Left lung (tissue), 10 donors: ENCODE results near the gene DNAJC21. TPM values are rescaled to one million over a fixed set of nuclear protein-coding genes. Genes with fewer than 3 reads are reported as not detected.
A peak's percentile ranks its signal among the peaks of the same experiment; 100 is the strongest.
"Not testable (repeated sequence)": the region's sequence is repeated elsewhere in the genome, so short reads cannot be mapped to it uniquely, and the experiment has no call there.

ENCODE experiments used
- ATAC-seq: fragments of 200-7000 bp; cut with Tn5 transposase; one replicate; pipeline ENCODE4 v1.9.1; 2020; ENCODE audit warnings: moderate library complexity
- DNase-seq, 4 donors: peaks; one replicate each; pipeline ENCODE4 v3.0.0-alpha.2; 2013 to 2020
- H3K27ac ChIP-seq, 2 donors: fragments of 200-600 bp; sonication (generic) in 1 of 2; one replicate each; pipeline versions ENCODE4 v1.5.0 to v1.8.0; 2020 to 2021
- H3K27me3 ChIP-seq, 2 donors: fragments of 200-600 bp; sonication (generic) in 1 of 2; one replicate each; pipeline versions ENCODE4 v1.5.0 to v1.8.0; 2020 to 2021
- H3K36me3 ChIP-seq, 2 donors: fragments of 200-600 bp; sonication (generic) in 1 of 2; one replicate each; pipeline versions ENCODE4 v1.5.0 to v1.8.0; 2020 to 2021
- H3K4me1 ChIP-seq, 2 donors: fragments of 200-600 bp; one replicate each; pipeline ENCODE4 v1.8.0; 2021
- H3K4me3 ChIP-seq, 2 donors: fragments of 200-600 bp; sonication (generic) in 1 of 2; one replicate each; pipeline versions ENCODE4 v1.5.0 to v1.8.0; 2020 to 2021; ENCODE audit warnings: mild to moderate bottlenecking in 1 of 2
- H3K9me3 ChIP-seq, 2 donors: fragments of 200-600 bp; sonication (generic) in 1 of 2; one replicate each; pipeline versions ENCODE4 v1.5.0 to v1.8.0; 2020 to 2021
- intact Hi-C, 2 donors: fragments of 100-400 bp; cut with DNase I; formaldehyde crosslinking; loops; one replicate each; pipeline versions ENCODE4 v1.11.2 to v1.14.2; 2022
- polyA plus RNA-seq, 6 donors: library from polyadenylated mRNA; unstranded; fragments of 120-200 nt; gene quantifications; one replicate each; pipeline ENCODE4 v1.2.1, GENCODE V29; 2013; ENCODE audit not compliant: insufficient read length in 6 of 6
- total RNA-seq, 2 donors: library from RNA; stranded (reverse); fragmentation: NEBNext Ultra II Directional; extraction: Animal tissue kit (Norgen Biotek cat#: 25700); gene quantifications; one replicate each; pipeline ENCODE4 v1.2.1, GENCODE V29; 2021
- TF ChIP-seq, protein P1 (sequence below), 2 donors: fragments of 200-600 bp; sonication (generic) in 1 of 2; IDR thresholded peaks; one replicate each; pipeline versions ENCODE4 v1.5.0 to v1.8.0; 2021; ENCODE audit warnings: antibody characterized with exemption in 2 of 2
- donor health status: DM: no; HTN: yes; CAD: no.
- donor health status: DM: no; HTN: no; CAD: no.

The DNAJC21 gene
- total and polyA plus RNA-seq, 8 donors: 45.8 to 75.8 (median 65.4) TPM

DNA sequence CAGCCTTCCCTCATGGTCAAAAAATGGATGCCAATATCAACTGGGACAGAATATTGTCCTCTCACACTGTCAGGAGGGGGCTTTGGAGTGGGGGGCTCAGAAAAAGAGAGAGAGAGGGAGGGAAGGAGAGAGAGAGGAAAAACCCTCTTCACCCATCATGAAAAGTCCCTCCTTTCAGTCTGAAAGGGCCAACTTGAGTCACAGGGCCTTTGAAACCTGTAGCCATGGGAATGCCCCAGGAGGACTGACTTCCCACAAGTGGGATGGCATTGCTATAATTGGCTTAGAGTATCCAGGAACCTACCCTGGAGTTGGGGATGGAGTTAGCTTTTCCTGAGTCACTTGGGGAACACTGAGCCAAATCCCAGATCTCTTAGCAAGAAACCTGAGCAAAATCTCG is 41.2 kb downstream of the DNAJC21 start:
- Histone ChIP-seq H3K4me1 (no peaks in the 10 kb centered on the region), H3K27ac (no peak overlapping the region), H3K27me3 (no peaks in the 10 kb centered on the region), H3K36me3 (no peaks in the 10 kb centered on the region), H3K4me3 (no peak overlapping the region), H3K9me3 (peaks cover 0 to 6% of the 10 kb centered on the region in 2 donors)
- ATAC-seq (no peak), DNase-seq (no peak)
- intact Hi-C loops: no loop called here
- TF ChIP-seq, protein P1, sequence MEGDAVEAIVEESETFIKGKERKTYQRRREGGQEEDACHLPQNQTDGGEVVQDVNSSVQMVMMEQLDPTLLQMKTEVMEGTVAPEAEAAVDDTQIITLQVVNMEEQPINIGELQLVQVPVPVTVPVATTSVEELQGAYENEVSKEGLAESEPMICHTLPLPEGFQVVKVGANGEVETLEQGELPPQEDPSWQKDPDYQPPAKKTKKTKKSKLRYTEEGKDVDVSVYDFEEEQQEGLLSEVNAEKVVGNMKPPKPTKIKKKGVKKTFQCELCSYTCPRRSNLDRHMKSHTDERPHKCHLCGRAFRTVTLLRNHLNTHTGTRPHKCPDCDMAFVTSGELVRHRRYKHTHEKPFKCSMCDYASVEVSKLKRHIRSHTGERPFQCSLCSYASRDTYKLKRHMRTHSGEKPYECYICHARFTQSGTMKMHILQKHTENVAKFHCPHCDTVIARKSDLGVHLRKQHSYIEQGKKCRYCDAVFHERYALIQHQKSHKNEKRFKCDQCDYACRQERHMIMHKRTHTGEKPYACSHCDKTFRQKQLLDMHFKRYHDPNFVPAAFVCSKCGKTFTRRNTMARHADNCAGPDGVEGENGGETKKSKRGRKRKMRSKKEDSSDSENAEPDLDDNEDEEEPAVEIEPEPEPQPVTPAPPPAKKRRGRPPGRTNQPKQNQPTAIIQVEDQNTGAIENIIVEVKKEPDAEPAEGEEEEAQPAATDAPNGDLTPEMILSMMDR (IDR thresholded peaks at IDR 0.05): no peak

DNA sequence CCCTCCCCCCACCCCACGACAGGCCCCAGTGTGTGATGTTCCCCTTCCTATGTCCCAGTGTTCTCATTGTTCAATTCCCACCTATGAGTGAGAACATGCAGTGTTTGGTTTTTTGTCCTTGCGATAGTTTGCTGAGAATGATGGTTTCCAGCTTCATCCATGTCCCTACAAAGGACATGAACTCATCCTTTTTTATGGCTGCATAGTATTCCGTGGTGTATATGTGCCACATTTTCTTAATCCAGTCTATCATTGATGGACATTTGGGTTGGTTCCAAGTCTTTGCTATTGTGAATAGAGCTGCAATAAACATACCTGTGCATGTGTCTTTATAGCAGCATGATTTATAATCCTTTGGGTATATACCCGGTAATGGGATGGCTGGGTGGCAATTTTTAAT is 42.3 kb downstream of the DNAJC21 start:
- H3K9me3 ChIP-seq, intact Hi-C loops, H3K27me3 ChIP-seq, ATAC-seq, H3K36me3 ChIP-seq, DNase-seq, H3K4me3 ChIP-seq, H3K4me1 ChIP-seq, H3K27ac ChIP-seq: not testable (repeated sequence)

DNA sequence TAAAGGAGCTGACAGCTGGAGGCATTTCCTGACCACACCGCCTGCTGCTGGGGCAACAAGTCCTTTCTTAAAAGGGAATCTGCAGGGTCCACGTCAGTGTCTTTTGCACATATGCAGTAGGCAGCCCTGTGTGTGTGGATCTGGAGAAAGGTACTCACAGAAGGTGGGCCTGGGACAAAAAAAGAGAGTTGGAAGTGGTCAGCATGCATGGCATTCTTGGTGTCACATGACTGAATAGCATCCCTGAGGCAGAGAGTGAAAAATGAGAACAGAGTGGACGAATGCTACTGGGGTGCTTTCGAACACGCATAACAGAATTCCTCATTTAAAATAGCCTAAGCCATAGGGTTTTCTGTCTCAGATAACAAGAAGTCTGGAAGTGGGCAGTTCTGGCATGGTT is 47.0 kb downstream of the DNAJC21 start:
- Histone ChIP-seq H3K27me3 (no peaks in the 10 kb centered on the region), H3K9me3 (no peaks in the 10 kb centered on the region), H3K4me3 (no peak overlapping the region), H3K4me1 (no peaks in the 10 kb centered on the region), H3K27ac (no peak overlapping the region), H3K36me3 (no peaks in the 10 kb centered on the region)
- intact Hi-C loops: no loop called here
- ATAC-seq (no peak), DNase-seq (no peak)
- TF ChIP-seq, protein P1 (IDR thresholded peaks at IDR 0.05): no peak

DNA sequence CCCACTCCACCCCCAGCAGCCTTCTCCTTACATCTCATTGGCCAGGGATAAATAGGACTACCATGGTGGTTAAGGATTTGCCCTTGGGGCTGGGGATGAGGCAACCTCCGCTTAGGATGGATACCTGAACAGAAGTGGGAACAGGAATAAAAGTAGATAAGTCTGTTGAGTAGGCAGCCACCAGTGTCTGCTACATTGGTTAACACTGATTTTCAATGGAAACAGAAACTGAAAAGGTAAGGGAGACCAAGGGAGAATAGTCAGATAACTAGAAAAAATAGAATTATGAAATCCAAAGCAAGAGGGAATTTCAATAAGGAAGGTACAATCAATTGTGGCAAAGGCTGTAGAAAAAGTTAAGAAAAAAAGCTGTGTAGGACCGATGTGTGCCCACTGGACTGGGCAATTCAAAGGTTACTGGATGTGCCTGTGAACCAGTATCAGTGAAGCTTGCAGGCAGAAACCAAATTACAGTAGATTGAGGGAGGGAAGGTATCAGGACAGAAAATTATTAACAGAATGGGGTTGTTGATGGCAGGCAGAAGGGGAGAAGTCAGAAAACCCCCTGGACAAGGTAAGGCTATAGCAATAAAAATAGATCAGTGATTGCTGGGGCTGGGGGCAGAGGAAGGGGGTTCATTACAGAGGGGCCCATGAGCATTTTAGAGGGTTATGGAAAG is 48.7 kb downstream of the DNAJC21 start:
- H3K36me3 ChIP-seq: no peaks in the 10 kb centered on the region
- no peaks in the 10 kb centered on the region for H3K4me1 ChIP-seq
- TF ChIP-seq, protein P1 (IDR thresholded peaks at IDR 0.05): no peak
- no peak overlapping the region for H3K27ac ChIP-seq
- ATAC-seq: no peak
- intact Hi-C loops: no loop called here
- H3K9me3 ChIP-seq: peaks cover 0 to 5% of the 10 kb centered on the region in 2 donors
- H3K27me3 ChIP-seq: no peaks in the 10 kb centered on the region
- no peak overlapping the region for H3K4me3 ChIP-seq
- no peak for DNase-seq

DNA sequence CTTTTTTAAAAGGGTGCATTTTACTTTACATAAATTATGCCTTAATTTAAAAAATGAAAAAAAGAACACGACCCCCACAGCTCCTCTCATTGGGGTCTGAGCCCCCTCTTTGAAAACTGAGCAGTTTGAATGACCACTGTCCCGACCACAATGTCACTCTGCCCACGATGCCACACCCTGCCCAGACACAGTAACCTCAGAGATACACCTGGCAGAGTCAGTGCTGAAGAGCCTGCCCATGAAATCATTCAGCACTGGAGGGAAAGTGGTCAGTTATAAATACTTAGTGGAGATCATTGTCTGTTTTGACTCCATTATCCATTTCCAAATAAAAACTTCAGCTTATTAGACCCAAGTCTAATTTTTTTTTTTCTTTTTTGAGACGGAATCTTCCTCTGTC is 49.3 kb downstream of the DNAJC21 start:
- intact Hi-C loops: no loop called here
- DNase-seq: no peak
- Histone ChIP-seq H3K36me3 (no peaks in the 10 kb centered on the region), H3K27ac (no peak overlapping the region), H3K4me1 (no peaks in the 10 kb centered on the region), H3K4me3 (no peak overlapping the region), H3K9me3 (peaks cover 0 to 5% of the 10 kb centered on the region in 2 donors), H3K27me3 (no peaks in the 10 kb centered on the region)
- no peak for ATAC-seq
- TF ChIP-seq, protein P1 (IDR thresholded peaks at IDR 0.05): no peak

DNA sequence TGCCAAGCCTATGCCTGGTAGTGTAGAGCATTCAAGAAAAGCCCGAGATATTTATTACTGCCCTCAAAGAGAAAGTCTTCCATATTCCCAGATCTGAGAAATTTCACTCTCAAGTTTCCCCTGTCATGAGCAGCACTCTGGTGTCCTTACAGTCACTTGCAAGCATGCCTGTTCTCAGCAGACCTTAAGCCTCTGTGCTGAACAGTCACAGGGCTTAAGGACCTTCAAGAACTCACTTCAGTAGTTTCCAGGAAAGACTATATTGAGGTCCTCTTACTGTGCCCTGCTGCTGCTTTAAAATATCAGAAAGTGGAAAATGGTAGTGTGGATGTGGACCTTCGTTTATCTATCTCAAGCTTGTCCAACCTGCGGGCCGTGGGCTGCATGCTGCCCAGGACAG is 53.5 kb downstream of the DNAJC21 start:
- ATAC-seq: peak; percentile 98
- no peak overlapping the region for H3K27ac ChIP-seq
- peak in 1 of 4 donors; percentile 7 for DNase-seq
- intact Hi-C loops: no loop called here
- no peaks in the 10 kb centered on the region for H3K4me1 ChIP-seq
- TF ChIP-seq, protein P1 (IDR thresholded peaks at IDR 0.05): no peak
- H3K27me3 ChIP-seq: no peaks in the 10 kb centered on the region
- no peak overlapping the region for H3K4me3 ChIP-seq
- H3K9me3 ChIP-seq: peaks cover 0 to 26% of the 10 kb centered on the region in 2 donors
- no peaks in the 10 kb centered on the region for H3K36me3 ChIP-seq
